HT1080 (cell line): Measurements from ENCODE around the gene CCND2. TPM values are rescaled to one million over a fixed set of nuclear protein-coding genes. Genes with fewer than 3 reads are reported as not detected.

ENCODE experiments used
- DNase-seq: peaks from one replicate; pipeline ENCODE4 v3.0.0-alpha.2; 2015; ENCODE audit warnings: low read depth
- total RNA-seq: library from RNA; depleted of rRNA; stranded (reverse); fragments of >200 nt; shearing (Covaris generic); gene quantifications from 2 replicates; pipeline ENCODE4 v1.2.3, GENCODE V29; 2014

Gene CCND2
- total RNA-seq, 1 experiment from 2014 or later, result 3.2 TPM

DNA sequence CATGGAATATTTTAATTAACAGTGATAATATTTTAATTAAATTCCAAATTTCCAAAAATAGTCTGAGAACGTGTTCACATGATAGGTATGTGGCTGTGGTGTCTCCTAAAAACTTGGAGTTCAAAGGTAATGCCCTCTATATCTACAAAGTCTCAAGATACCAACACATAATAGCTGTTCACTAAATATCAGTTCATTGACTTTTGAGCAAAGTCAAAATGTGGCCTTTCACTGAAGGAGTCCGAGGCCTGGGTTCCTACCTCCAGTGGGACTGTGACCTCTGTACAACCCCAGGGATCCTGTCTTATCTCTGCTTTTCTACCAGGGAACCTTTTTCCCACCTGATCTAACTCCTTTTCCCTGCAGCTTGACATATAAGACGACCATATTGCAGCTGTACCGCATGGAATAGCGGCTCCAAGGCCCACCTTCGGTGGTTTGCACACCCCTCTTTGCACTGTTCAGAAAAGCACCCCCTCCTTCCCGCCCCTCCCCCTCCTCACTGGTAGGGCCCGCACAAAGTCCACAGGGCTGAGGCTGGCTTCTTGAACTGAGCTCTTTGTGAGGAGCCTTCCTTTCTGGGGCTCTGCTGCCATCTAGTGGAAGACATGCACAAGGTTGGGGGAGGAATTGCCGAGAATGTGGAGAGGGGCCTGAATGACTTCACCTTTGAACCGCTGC, 3.1 kb downstream of the CCND2 start:
- peak; percentile 74 for DNase-seq

DNA sequence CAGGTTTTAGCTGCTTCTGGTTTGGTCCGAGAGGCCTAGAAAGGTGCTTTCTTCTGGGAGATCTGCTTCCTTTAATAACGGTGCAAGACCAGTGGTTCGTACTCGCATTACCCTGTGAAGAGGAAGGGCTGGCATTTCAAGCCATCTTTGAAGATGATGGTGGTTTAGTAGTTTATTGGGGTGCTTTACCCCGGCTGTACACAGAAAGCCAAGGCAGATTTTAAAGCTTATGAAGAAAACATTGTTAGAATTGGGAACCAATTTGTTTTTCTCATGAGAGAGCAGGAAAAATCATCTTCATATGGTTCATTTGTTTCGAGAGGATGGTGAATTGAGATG, 3.6 kb downstream of the CCND2 start:
- DNase-seq, result no peak

DNA sequence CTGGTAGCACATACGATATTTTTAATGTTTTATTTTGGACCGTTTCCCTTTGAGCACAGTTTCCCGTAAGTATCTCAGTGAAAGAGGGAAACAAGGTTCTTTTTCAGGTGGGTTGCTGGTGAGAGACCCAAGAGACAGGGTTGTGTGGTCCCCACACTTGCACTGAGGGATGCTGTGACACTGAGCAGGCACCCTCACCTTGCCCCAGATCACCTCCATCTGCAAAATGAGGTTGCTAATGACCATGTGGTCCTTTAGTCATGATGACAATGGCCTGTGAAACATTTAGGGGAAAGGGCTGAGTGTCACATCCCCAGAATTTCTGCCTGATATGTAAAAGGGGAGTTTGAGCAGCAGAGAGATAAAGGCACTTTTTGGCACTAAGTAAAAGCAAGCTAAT, 4.3 kb downstream of the CCND2 start:
- DNase-seq, result no peak

DNA sequence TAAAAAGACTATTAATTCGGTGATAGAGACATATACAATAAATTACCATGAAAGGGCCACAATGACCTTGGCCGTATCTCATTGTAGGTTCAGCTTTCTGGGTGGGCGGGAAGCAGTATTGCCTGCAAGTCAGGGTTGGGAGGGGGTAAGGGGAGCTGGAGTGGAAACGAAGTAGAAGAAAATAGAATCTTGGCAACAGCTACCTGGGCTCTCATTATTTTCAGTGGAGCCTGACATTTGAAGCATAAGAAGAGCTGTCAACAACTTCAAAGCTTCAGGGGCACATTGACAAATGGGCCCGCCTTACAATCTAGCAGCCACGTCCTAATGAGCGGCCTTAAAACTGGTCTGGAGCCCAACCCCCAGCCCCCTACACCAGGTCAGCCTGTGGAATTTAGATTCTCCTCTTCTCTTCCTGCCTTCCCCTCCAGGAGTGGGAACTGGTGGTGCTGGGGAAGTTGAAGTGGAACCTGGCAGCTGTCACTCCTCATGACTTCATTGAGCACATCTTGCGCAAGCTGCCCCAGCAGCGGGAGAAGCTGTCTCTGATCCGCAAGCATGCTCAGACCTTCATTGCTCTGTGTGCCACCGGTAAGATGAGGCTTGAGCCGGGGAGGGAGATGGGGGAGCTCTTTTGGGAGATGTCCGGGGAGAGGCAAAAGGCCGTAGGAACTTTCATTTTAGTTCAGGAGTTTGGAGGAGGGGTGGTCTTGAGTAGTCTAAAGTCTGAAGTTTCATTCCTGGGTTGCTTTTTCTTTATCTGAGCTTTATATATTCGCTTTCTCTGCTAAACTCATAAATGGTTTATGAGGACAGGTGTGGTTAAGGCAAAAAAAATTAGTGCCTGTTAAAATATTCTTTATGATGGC, 5.0 kb downstream of the CCND2 start:
- no peak for DNase-seq

DNA sequence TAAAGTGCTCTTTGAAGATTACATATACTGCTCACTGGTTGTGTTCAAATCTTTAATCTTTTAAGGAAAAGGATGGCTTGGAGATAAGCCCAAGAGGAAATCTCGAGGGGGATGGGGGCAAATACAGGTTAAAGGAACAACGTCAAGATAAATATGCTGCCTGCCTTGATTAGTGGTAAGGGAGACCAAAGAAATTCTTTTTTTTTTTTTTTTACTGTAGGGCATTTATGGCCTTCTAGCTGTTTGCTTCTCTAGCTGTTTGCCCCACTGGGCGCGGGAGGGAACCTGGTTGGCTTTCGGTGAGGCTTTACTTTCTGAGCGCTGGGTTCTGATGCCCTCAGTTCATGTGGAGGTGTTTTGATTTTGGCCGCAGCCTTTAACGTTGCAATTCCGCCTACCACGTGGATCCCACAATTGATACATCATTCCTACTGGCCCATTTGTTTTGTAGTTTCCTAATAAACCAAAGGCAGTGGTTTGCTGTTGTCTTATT, 5.7 kb downstream of the CCND2 start:
- DNase-seq, result no peak

DNA sequence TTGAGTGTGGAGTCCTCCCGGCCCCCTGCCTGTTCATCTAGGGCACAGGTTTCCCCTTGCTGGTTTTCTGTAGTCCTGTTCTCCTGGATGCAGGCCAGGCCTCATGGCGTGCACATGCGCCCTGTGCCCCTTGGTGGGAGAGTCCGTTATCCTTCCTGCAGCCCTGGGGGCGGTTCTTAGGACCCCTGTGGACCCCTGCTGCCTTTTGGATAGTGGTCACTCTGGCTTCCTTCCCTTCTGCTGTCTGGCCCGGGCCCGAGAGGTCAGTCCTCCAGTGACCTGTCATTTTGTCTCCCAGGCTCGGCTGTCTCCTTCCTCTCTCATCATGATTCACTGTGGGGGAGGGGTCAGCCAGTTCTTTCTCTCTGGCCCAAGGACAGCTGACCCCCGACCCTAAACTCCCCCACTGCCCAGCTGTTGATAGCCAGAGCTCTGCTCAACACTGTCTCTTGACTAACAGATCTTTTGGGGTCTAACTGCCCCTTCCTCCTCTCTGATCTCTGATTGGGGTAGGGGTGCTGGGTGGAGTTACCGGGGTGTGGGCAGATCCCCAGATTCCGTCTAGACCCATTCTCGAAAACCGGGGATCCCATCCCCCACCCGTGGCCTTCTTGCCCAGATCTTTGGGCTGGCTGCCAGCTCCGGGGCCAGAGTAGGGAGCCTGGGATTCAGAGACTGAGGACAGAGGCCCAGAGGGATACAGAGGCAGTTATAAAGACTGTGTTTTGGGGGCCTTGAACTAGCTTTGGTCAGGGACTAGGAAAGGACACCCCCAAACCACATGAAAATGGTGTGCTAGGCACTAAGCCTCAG, 7.0 kb downstream of the CCND2 start:
- no peak for DNase-seq

DNA sequence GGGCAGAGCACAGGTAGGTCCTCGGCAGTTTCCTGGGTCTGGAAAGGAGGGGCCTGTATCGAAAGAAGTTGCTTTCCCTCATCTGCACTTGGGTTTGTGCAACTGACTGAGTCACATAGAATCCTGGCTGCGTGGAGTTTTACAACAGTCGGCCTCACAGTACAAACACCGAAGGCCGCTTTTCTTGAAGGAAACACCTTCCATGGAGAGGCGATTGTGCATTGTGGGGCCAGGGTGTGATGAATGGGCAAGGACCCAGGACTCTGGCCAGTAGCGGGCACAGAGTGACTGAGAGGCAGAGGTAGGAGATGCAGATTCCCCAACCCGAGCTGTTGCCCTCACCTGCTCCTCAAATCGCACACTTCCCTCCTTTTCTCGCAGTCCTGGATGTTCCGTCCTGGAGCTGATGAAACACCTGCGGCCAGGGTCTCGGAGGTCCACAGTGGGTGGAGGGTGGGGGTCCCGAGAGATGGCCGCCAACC, 7.7 kb downstream of the CCND2 start:
- DNase-seq, result no peak

DNA sequence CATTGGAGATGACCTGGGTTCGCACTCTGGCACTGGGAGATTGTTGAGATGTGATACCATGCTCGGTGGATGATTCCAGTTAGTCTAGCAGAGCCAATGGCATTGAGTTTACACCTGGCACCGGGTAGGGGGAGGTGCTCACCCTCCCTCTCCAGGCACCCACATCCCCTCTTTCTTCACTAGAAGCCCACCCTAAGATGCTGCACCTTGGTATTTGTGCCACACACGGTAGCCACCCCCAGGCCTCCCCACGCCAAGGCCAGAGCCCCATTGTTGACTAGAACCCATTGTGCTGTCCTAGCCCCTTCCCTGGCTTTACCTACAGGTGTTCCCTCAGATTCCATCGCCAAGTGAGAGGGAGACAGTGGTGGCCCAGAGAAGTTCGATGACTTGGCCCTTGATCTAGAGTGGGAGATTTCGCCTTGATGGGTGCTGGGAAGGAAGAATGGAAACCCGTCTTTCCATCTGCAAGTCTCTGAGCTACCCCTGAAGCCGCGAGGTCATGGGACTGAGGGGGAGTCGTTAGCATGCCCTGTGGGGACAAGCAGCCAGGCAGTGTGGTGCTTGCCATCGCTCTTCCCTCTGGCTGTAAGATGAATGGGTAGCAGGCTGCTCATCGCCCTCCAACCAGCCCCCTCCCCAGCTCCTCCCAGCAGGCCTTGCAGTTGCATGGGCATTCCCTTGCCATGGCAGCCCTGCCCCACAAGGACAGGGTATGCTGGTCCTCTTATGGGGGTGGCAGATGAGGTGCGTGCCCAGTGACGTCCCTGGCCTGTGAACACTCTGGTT, 8.7 kb downstream of the CCND2 start:
- DNase-seq, result no peak

DNA sequence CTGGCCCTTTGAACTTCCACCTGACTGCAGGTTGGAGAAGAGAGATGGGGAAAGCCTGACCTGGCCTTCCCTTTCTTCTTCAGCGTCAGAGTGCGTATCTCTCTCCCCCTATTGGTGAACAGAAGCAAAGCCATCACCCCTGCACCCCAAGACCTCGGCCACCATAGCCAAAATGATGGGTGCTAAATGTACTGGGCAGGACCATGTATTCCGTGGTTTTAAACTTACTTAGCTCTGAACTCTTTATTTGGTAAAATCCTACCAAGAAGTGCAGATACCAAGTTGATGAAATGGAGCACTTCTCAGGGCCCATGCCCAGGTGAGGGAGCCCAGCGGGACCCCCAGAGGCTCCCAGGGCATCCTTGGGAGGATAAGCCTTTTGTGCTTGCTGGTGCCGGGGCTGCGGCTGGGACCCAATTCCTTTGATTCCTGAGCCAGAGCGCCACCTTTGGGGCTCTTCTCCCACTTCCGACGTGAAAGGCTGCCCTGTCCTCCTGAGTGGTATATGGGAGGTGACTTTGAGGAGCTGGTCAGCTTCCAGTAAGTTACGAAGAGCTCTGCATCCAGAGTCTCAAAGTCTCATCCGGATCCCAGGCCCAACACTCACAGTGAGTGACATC, 9.4 kb downstream of the CCND2 start:
- no peak for DNase-seq

DNA sequence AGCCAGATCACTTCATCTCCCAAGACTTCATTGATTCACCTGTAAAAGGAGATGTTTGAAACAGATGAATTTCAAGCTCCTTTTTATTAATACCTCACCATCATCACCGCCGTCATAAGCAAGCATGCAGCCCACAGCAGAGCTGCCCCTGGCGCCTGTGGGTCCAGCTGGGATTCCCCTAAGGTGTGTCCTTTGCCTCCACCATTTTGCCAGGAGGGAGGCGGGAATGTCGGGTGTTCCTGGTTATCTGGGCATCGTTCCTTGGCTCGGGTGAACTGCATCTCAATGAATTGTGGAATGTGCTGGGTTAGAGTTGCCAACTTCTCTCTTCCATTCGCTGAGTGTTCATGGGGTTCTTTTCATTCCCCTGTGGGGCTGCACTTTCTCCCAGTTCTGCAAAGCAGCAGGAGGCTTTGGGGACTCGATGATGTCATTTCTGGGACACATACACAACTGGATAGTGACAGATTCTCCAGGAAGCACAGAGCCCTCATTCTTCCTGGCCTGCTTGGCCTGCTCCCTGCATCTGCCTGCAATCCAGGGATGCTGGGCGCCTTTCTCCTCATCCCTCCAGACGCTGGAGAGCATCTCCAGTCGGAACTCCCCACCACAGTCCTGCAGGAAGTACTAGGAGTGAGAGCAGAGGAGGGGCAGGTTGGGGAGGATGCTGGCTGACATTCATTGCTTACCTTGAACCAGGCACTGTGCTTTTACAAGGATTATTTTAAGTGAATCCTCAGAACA, 10.1 kb downstream of the CCND2 start:
- DNase-seq, result no peak

DNA sequence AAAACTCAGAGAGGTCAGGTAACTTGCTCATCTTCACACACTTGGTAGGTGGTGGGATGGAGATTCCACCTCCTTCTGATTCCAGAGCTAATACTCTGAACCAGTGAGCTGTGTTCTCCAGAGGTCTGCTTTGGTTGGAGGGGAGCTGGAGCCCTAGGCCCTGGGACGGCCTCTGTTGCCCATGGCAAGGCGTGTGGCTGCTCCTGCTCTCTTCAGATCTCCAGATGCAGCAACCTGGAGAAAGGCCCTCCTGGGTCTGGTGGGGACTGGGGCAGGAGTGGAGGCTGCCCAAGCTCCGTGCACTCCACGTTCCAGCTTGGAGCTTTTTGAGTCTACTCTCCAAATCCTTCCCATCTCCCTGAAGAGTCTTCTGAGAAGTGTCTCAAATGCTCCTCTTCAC, 10.7 kb downstream of the CCND2 start:
- DNase-seq, result no peak

DNA sequence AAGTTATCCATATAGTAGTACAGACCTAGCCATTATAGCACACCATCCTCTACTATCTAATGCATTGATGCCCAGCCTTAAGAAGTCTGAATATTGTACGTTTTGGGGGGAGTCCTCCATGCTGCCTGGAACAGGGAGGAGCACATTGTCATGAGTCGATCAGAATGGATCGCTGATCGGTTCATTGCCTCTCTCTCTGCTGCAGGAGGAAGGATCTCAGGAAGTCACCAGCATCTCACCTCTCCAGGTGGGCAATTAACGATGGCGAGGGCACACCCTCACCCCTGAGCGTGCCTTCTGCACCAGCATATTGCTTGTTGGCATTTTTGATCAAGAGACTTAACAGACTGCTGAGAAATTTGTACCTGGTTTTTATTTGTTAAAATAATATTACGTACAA, 11.5 kb downstream of the CCND2 start:
- no peak for DNase-seq

DNA sequence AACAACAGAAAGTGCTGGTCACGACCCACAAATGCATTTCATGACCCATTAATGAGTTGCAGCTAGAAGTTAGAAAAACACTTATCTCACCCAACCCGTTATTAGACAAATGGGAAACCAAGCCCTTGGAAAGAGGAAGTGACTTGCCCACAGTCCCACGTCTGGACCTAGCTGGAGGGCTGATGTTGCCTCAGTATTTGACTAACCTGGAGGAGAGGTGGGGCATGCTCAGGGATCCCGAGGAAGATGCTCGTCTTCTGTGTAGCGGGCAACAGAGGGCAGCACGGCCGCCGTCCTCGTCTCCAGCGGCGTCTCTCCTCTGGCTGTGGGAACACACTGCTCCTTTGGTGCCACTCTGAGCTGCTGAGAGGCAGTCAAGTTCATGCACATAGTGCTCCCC, 12.7 kb downstream of the CCND2 start:
- no peak for DNase-seq

DNA sequence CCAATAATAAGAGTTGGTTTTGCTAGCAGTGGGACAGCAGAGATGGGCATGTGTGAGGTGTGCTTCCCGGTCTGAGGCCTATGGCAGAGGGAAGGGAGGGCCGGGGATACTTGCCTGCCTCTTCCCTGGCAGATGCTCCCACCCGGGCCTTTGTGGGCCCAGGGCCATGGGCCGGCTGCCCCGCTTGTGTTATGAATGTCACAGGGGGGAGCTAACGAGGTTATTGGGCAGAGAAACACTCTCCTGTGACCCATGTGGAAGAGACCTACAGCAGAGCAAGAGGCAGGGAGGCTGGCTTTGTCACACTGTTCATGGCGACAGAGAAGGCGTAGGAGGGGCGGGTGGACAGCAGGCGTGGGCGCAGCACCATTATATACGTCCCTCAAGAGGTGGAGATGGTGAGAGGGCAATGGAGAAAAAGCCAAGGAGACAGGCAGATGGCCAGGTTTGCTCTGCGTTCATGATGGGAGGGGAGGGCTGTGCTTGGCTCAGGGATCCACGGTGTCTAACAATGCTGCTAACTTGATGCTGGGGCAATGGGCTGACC, 13.3 kb downstream of the CCND2 start:
- DNase-seq, result no peak

DNA sequence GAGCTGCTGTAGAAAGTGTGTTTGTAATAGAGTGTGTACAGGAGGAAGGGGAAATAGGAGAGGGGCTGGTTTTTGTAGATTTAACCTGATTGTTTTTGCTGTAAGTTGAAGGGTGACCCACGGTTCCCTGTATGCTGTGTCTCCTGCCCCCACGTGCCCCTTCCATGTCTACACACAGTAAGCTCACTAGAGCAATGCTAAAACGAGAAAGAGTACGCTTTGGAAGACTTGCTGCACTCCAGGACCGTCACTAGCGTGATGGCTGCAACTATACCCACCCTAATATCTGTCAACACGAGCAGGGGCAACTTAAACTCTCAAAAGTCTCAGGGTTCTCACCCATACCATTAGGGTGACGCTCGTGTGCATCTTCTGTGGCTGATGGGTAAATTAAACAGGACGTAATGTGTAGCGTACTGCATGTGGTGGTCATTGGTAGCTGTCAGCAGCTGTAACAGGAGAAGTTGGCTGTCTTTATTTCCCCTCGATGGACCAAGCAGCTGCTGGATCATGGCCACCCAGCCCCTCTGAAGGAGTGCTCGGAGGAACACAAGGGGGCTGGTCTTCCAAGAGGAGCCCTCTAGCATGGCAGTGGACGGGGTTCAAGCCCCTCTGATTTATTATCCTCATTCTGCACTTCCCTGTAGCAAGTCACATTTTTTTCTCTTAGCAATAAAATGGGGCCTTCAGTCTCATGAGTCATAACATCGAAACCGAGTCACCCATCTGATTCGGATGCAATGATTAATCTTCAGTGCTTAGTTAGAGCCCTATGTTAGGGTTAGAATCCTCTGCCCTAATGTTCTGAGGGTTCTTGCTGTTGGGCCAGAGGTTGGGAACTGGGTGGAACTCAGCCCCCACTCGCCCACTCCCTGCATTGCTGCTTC, 14.0 kb downstream of the CCND2 start:
- peak; percentile 24 for DNase-seq

DNA sequence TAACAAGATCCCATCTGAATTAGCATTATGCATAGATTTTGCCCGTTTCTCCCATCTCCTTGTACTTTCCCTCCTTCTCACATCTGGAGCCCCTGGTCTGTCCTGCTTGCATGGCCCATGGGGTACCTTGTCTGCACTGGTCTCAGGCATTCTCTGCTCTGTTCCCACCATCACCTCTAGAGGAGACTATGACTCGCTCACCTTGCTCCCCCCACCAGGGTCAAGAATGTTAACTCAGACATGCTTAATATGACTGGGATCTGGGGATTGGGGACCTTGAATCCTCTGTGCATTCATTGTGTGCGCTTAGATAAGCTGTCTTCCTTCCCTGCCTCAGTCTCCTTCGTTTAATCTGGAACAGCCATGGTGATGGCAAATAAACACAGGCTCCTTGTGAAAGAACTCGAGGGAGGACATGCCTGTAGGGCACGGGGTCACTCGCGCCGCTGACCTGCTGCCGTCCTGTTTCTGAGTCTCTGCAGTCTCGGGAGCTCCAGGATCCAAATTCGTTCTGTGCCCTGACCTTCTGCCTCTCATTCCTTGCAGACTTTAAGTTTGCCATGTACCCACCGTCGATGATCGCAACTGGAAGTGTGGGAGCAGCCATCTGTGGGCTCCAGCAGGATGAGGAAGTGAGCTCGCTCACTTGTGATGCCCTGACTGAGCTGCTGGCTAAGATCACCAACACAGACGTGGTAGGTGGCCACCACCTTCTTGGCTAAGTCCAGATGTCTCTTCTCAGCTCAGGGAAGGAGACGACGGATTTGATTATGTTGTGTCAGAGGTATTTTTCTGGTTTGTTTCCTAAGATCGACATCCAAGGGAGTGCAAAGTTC, 15.0 kb downstream of the CCND2 start:
- no peak for DNase-seq

DNA sequence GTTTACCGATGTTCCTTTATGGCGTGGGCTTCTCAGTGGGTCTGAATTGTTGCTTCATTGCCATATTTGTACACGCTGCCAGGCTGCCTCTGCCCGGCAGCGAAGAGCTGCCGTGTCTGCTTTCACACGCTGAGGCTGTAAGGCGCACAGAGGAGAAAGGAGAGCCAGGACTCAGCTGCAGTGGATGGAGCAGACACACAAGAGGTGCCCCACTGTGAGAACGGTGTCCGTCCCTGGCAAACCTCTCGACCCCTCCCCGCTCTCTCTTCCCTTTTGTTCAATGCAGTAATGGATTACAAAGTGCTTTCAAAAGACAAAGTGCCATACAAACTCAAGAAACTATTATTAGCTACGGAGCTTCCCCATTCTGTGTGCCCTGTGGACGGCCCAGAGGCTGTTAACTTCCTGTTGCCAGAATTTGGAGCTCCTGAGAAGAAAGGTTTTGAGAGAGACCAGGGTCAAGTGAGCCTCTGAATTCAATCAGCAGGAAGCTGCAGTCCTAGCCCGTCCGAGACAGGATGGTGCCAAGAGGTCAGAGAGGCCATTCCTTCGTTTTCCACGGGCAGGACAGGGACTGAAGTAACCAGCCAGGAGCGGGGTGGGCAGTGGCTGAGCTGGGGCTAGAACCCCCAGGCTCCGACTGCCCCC, 15.8 kb downstream of the CCND2 start:
- DNase-seq, result no peak
